SK-N-SH (cell line): ENCODE results near the gene MAP2K3. TPM values are rescaled to one million over a fixed set of nuclear protein-coding genes. Genes with fewer than 3 reads are reported as not detected.
A peak's percentile ranks its signal among the peaks of the same experiment; 100 is the strongest.

ENCODE experiments used
- CTCF ChIA-PET: fragments of 300-600, 350-600 bp; formaldehyde crosslinking; extraction: SDS; loops from one replicate; lab custom pipeline; 2021; lab: Yijun Ruan, JAX
- POLR2A ChIA-PET: fragments of 350-600 bp; sonication (Branson Sonifier 250); formaldehyde crosslinking; extraction: SDS; loops from one replicate; lab custom pipeline; 2020; ENCODE audit warnings: antibody characterized with exemption, inconsistent platforms; lab: Yijun Ruan, JAX
- DNase-seq: peaks from one replicate; pipeline ENCODE4 v3.0.0; 2012
- H2AFZ ChIP-seq: fragments of 200-600 bp; sonication (generic); 2 replicates; pipeline ENCODE4 v1.8.1; 2016; ENCODE audit warnings: antibody characterized with exemption, mild to moderate bottlenecking, low read depth
- H3F3A ChIP-seq: fragments of 200-600 bp; sonication (generic); replicated peaks from 2 replicates; pipeline ENCODE3; 2016; ENCODE audit warnings: antibody characterized with exemption, mild to moderate bottlenecking; ENCODE audit not compliant: insufficient read depth
- H3K27ac ChIP-seq, 2 experiments: fragments of 200-500 bp in 1 of 2; fragments of 200-600 bp in 1 of 2; sonication (Bioruptor generic) in 1 of 2; sonication (generic), shearing (Covaris generic) in 1 of 2; 2 replicates each; pipeline versions ENCODE4 v1.5.1 to v1.6.1; 2014 to 2016; ENCODE audit warnings: low read depth in 2 of 2, inconsistent platforms in 1 of 2, low read length in 1 of 2, mild to moderate bottlenecking in 1 of 2, mixed read lengths in 1 of 2
- H3K27me3 ChIP-seq: fragments of 200-600 bp; sonication (generic), shearing (Covaris generic); 2 replicates; pipeline ENCODE4 v1.6.1; 2016; ENCODE audit warnings: mixed run types; ENCODE audit not compliant: insufficient read depth
- H3K36me3 ChIP-seq, 2 experiments: fragments of 200-500 bp in 1 of 2; fragments of 200-600 bp in 1 of 2; sonication (Bioruptor generic) in 1 of 2; sonication (generic) in 1 of 2; replicated peaks in 1 of 2; 2 replicates each; pipeline versions ENCODE3 to v1.5.1; 2014 to 2016; ENCODE audit warnings: low read length in 1 of 2, mild to moderate bottlenecking in 1 of 2; ENCODE audit not compliant: insufficient read depth in 2 of 2, control insufficient read depth in 1 of 2
- H3K4me1 ChIP-seq, 2 experiments: fragments of 200-500 bp in 1 of 2; fragments of 200-600 bp in 1 of 2; sonication (Bioruptor generic) in 1 of 2; sonication (generic), shearing (Covaris generic) in 1 of 2; 2 replicates each; pipeline versions ENCODE4 v1.5.1 to v1.6.1; 2014 to 2016; ENCODE audit warnings: low read depth in 1 of 2, low read length in 1 of 2, mixed run types in 1 of 2; ENCODE audit not compliant: insufficient read depth in 2 of 2, control insufficient read depth in 1 of 2
- H3K4me2 ChIP-seq: fragments of 200-600 bp; sonication (generic), shearing (Covaris generic); 2 replicates; pipeline ENCODE4 v1.6.1; 2017; ENCODE audit warnings: mixed run types
- H3K4me3 ChIP-seq, 2 experiments: fragments of 200-500 bp in 1 of 2; fragments of 200-600 bp in 1 of 2; sonication (Bioruptor generic) in 1 of 2; sonication (generic), shearing (Covaris generic) in 1 of 2; 2 replicates each; pipeline versions ENCODE4 v1.5.1 to v1.8.1; 2014 to 2016; ENCODE audit warnings: low read depth in 2 of 2, inconsistent platforms in 1 of 2, low read length in 1 of 2, mild to moderate bottlenecking in 1 of 2, mixed read lengths in 1 of 2, moderate library complexity in 1 of 2
- H3K79me2 ChIP-seq: fragments of 200-600 bp; sonication (generic); 2 replicates; pipeline ENCODE4 v1.8.1; 2017; ENCODE audit warnings: mild to moderate bottlenecking; ENCODE audit not compliant: insufficient read depth
- H3K9ac ChIP-seq: fragments of 200-600 bp; sonication (generic); 2 replicates; pipeline ENCODE4 v1.6.1; 2017; ENCODE audit warnings: mixed run types
- H3K9me2 ChIP-seq: fragments of 200-600 bp; sonication (generic); 2 replicates; pipeline ENCODE4 v1.6.1; 2017; ENCODE audit warnings: mixed run types
- H3K9me3 ChIP-seq: fragments of 200-600 bp; sonication (generic); 2 replicates; pipeline ENCODE4 v1.6.1; 2017; ENCODE audit warnings: mixed run types, mild to moderate bottlenecking, moderate library complexity
- H4K20me1 ChIP-seq: fragments of 200-600 bp; sonication (generic); 2 replicates; pipeline ENCODE4 v1.6.1; 2017; ENCODE audit warnings: mild to moderate bottlenecking, mixed run types; ENCODE audit not compliant: insufficient read depth
- FOXM1 ChIP-seq: IDR thresholded peaks from 2 replicates; pipeline ENCODE4 v1.4.0; 2012; ENCODE audit warnings: low read depth, mild to moderate bottlenecking
- GABPA ChIP-seq: IDR thresholded peaks from 2 replicates; pipeline ENCODE4 v1.4.0; 2012; ENCODE audit warnings: low read depth, mild to moderate bottlenecking
- MEF2A ChIP-seq: IDR thresholded peaks from 2 replicates; pipeline ENCODE4 v1.4.0; 2012; ENCODE audit warnings: low read depth, borderline replicate concordance
- NFIC ChIP-seq: IDR thresholded peaks from 2 replicates; pipeline ENCODE4 v1.4.0; 2012; ENCODE audit warnings: borderline replicate concordance
- RCOR1 ChIP-seq: fragments of 150-350 bp; IDR thresholded peaks from 2 replicates; pipeline ENCODE4 v1.6.1; 2017; ENCODE audit warnings: antibody characterized with exemption, low read length
- TAF1 ChIP-seq: IDR thresholded peaks from 2 replicates; pipeline ENCODE4 v1.6.1; 2012; ENCODE audit warnings: low read depth, mild to moderate bottlenecking, low read length, moderate library complexity, borderline replicate concordance
- TEAD4 ChIP-seq: IDR thresholded peaks from 2 replicates; pipeline ENCODE4 v1.4.0; 2012; ENCODE audit warnings: mild to moderate bottlenecking, borderline replicate concordance; ENCODE audit not compliant: insufficient read depth
- WGBS: methylation state at CpG from one replicate; pipeline ENCODE4 v1.1.6; 2017; ENCODE audit warnings: low lambda C conversion rate; 5-methylcytosine and 5-hydroxymethylcytosine counted together
- polyA plus RNA-seq, 3 experiments: library from polyadenylated mRNA; depleted of rRNA; stranded (reverse); fragments of >200 nt; gene quantifications; 2 replicates each; pipeline ENCODE4 v1.2.3, GENCODE V29; 2012
- TF ChIP-seq, protein P1 (sequence below): IDR thresholded peaks from 2 replicates; pipeline ENCODE4 v1.6.1; 2012; ENCODE audit warnings: mild to moderate bottlenecking, low read depth, low read length, moderate library complexity

The MAP2K3 gene
- polyA plus RNA-seq, 1 of the 3 experiments (the other 2 are of a cell fraction): 30.0 TPM

DNA sequence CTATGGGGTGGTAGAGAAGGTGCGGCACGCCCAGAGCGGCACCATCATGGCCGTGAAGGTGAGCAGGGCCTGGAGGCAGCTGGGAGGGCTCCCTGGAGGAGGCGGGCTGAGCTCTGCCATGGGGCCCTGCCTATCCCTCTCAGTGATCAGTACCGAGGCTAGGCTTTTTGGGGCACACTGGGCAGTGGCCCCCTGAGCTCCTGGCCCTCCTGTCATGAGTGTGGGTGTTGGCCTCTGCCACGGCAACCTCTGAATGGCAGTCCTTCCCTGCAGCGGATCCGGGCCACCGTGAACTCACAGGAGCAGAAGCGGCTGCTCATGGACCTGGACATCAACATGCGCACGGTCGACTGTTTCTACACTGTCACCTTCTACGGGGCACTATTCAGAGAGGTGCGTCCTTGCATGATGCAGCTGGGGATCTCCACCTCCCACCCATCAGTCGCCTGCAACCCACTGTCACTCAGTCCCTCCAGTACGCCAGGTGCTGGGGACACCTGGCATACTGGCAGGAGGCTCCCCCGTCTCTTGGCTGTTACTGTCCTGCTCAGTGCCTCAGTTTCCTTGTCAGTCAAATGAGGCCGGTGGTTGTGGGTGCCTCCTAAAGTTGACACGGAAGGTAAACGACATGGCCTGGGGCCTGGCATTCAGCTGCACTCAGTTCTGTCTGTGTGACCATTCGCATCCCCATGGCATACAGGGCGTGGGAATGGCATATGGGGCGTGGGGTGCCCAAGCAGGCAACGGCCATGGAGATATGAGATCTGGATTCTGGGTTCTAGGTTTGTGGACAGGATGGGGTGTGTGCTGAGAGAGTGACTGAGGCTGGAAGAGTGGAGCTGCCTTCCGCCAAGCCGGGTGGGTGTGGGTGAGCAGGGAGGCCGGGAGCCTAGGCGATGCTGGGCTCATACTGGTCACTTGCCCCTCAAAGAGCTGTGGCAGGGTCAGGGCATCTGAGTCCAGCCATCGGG, 16.4 kb downstream of the MAP2K3 start (continued):
- TF ChIP-seq RCOR1: no peak

DNA sequence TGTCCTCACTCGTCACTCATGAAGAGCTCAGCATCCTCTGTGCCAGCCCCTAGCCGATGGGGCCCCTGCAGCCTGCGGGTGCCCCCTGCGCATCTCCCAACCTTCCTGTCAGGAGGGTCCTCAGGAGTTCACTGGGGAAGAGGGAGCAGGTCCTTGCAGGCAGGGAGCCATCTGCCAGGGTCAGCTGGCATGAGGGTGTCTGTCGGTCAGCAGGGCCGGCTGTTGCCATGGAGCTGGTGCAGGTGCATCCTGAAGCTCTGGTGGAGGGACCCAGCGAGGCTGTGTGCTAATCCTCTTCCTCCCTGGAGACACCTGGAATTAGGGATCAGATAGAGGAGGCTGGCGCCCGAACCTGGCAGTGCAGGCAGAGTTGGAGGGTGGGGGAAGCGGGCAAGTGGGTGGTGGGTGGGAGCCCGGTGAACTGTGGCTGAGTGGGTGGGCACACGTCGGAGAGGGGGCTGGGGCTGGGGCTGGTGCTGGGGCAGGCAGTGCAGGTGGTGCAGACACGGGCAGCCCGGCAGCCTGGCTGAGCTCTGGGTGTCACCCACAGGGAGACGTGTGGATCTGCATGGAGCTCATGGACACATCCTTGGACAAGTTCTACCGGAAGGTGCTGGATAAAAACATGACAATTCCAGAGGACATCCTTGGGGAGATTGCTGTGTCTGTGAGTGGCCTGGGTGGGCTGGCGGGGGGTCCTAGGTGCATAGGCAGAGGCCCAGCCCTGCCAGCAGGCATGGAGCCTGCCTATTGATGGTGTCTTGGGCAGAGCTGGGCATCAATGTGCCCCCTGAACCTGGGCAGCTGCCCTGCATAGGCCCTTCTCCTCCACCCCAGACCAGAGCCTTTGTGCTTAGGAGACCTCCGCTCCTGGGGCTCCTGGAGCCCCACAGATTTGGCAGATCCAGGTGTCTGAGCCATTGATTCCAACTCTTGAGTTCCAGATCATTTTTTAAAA, 17.4 kb downstream of the MAP2K3 start:
- peak overlapping the region in 1 of 2 experiments; percentile 39; a peak in 1 of 4 replicates for H3K27ac ChIP-seq
- peaks cover 29% of the 10 kb centered on the region for H3K79me2 ChIP-seq
- H3K9me3 ChIP-seq: no peaks in the 10 kb centered on the region
- no peak overlapping the region for H2AFZ ChIP-seq
- no peaks in the 10 kb centered on the region for H3K9me2 ChIP-seq
- peaks cover 0 to 26% of the 10 kb centered on the region in 2 experiments; a peak in 1 of 4 replicates for H3K4me1 ChIP-seq
- peak; percentile 52 for DNase-seq
- TF ChIP-seq FOXM1 (no peak), TAF1 (no peak), RCOR1 (no peak), GABPA (no peak), TEAD4 (no peak), MEF2A (no peak), NFIC (no peak)
- TF ChIP-seq, protein P1, sequence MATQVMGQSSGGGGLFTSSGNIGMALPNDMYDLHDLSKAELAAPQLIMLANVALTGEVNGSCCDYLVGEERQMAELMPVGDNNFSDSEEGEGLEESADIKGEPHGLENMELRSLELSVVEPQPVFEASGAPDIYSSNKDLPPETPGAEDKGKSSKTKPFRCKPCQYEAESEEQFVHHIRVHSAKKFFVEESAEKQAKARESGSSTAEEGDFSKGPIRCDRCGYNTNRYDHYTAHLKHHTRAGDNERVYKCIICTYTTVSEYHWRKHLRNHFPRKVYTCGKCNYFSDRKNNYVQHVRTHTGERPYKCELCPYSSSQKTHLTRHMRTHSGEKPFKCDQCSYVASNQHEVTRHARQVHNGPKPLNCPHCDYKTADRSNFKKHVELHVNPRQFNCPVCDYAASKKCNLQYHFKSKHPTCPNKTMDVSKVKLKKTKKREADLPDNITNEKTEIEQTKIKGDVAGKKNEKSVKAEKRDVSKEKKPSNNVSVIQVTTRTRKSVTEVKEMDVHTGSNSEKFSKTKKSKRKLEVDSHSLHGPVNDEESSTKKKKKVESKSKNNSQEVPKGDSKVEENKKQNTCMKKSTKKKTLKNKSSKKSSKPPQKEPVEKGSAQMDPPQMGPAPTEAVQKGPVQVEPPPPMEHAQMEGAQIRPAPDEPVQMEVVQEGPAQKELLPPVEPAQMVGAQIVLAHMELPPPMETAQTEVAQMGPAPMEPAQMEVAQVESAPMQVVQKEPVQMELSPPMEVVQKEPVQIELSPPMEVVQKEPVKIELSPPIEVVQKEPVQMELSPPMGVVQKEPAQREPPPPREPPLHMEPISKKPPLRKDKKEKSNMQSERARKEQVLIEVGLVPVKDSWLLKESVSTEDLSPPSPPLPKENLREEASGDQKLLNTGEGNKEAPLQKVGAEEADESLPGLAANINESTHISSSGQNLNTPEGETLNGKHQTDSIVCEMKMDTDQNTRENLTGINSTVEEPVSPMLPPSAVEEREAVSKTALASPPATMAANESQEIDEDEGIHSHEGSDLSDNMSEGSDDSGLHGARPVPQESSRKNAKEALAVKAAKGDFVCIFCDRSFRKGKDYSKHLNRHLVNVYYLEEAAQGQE: no peak
- H3K9ac ChIP-seq: no peak overlapping the region
- H3K4me2 ChIP-seq: no peak overlapping the region
- no peaks in the 10 kb centered on the region for H3F3A ChIP-seq
- no peak overlapping the region for H3K4me3 ChIP-seq
- WGBS: 45% methylated on average over 19 of the region's 19 CpGs
- peaks cover 50% of the 10 kb centered on the region for H4K20me1 ChIP-seq
- ChIA-PET CTCF (interaction anchor here (1.0 to 5.0 kb wide), 5 partner anchors 9 to 211 kb away, joined by 3 to 22 read pairs (median 5); no protein-coding TSS in a partner anchor), POLR2A (no interaction called here)
- peaks cover 3 to 38% of the 10 kb centered on the region in 2 experiments for H3K36me3 ChIP-seq
- peaks cover 10% of the 10 kb centered on the region; the same call in 1 of the 2 replicates for H3K27me3 ChIP-seq
